Neural progenitor cell (in vitro differentiated cells): ENCODE data around the gene SMIM29.

Source experiments
- CTCF ChIP-seq: fragments of 200-600 bp; sonication (generic); IDR thresholded peaks from 2 replicates; pipeline ENCODE4 v1.5.1; 2017; ENCODE audit warnings: antibody characterized with exemption, mild to moderate bottlenecking
- EZH2phosphoT487 ChIP-seq: fragments of 200-600 bp; sonication (generic); IDR thresholded peaks from 2 replicates; pipeline ENCODE4 v1.6.1; 2017; ENCODE audit warnings: antibody characterized with exemption

DNA sequence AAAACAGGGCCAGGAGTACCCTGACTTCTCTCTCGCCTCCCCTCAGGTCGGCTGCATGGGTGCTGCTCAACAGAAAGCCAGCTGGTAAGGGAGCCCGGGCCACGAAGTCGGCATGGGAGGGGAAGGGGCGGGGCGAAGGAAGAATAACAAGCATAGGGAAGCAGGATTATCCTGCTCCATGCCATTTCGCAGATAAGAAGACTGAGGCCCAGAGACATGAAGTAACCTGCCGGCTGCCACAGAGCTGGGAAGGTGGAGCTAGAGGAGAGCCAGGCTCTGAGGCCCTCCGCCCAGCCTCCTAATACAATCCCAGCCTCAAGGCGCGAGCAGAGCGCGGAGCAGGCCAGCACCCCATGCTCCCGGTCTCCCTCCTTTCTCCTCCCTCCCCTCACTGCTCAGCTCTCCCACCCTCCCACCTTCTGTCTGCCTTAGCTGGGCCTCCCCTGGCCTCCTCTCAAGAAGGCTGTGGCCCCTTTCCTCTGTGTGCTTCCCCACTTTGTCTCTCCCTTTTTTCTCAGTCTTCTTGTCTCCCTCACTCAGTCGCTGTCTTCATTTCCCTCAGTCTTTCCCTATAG is 25.3 kb downstream of the SMIM29 start:
- TF ChIP-seq CTCF = no peak
- TF ChIP-seq EZH2phosphoT487 = no peak
